Thoracic aorta (tissue), 2 donors: ENCODE measurements around the gene KISS1. TPM values are rescaled to one million over a fixed set of nuclear protein-coding genes. Genes with fewer than 3 reads are reported as not detected.

Experiments
- ATAC-seq: fragments of 150-250 bp; one replicate; pipeline ENCODE4 v1.8.0; 2017; ENCODE audit warnings: low read depth; ENCODE audit not compliant: insufficient number of reproducible peaks, low FRiP score
- DNase-seq: peaks from one replicate; pipeline ENCODE4 v3.0.0-alpha.2; 2020; ENCODE audit warnings: low spot score
- H3K27ac ChIP-seq, 2 donors: fragments of 200-600 bp; sonication (generic); 1 replicate in 1 of 2; 2 replicates in 1 of 2; pipeline ENCODE4 v1.5.1; 2016; ENCODE audit warnings: mild to moderate bottlenecking in 2 of 2, moderate library complexity in 2 of 2
- H3K27me3 ChIP-seq: fragments of 200-600 bp; sonication (generic); replicated peaks from 2 replicates; pipeline ENCODE4 v1.6.0; 2016; ENCODE audit warnings: mild to moderate bottlenecking; ENCODE audit not compliant: insufficient read depth
- H3K36me3 ChIP-seq: fragments of 200-600 bp; sonication (generic); one replicate; pipeline ENCODE4 v1.5.1; 2016
- H3K4me1 ChIP-seq, 2 donors: fragments of 200-600 bp; sonication (generic); 1 replicate in 1 of 2; 2 replicates in 1 of 2; pipeline versions ENCODE4 v1.5.1 to v1.6.0; 2016; ENCODE audit warnings: low read depth in 2 of 2, mild to moderate bottlenecking in 1 of 2; ENCODE audit not compliant: control insufficient read depth in 1 of 2
- H3K4me3 ChIP-seq: fragments of 200-600 bp; sonication (generic); 2 replicates; pipeline ENCODE4 v1.5.1; 2016; ENCODE audit warnings: mild to moderate bottlenecking
- H3K9me3 ChIP-seq: fragments of 200-600 bp; sonication (generic); 2 replicates; pipeline ENCODE4 v1.5.1; 2016
- total RNA-seq, 2 donors: library from RNA; depleted of rRNA; stranded (reverse); fragments of >200 nt; gene quantifications; one replicate each; pipeline versions ENCODE4 v1.1.0 to v1.2.3, GENCODE V29; 2016
- TF ChIP-seq, protein P1 (sequence below): fragments of 200-600 bp; sonication (generic); IDR thresholded peaks from one replicate; pipeline ENCODE4 v1.5.1; 2019; ENCODE audit warnings: antibody characterized with exemption

KISS1 gene
- total RNA-seq, 2 donors from 2014 or later: not detected

GRCh38 chr1:204149107-204149506 lies 47.2 kb downstream of the KISS1 start:
- Histone ChIP-seq H3K4me3 (no peak overlapping the region), H3K27ac (no peak overlapping the region), H3K36me3 (peaks cover 23% of the 10 kb centered on the region), H3K9me3 (no peaks in the 10 kb centered on the region), H3K4me1 (peaks cover 5 to 30% of the 10 kb centered on the region in 2 donors), H3K27me3 (no peaks in the 10 kb centered on the region)
- TF ChIP-seq, protein P1, sequence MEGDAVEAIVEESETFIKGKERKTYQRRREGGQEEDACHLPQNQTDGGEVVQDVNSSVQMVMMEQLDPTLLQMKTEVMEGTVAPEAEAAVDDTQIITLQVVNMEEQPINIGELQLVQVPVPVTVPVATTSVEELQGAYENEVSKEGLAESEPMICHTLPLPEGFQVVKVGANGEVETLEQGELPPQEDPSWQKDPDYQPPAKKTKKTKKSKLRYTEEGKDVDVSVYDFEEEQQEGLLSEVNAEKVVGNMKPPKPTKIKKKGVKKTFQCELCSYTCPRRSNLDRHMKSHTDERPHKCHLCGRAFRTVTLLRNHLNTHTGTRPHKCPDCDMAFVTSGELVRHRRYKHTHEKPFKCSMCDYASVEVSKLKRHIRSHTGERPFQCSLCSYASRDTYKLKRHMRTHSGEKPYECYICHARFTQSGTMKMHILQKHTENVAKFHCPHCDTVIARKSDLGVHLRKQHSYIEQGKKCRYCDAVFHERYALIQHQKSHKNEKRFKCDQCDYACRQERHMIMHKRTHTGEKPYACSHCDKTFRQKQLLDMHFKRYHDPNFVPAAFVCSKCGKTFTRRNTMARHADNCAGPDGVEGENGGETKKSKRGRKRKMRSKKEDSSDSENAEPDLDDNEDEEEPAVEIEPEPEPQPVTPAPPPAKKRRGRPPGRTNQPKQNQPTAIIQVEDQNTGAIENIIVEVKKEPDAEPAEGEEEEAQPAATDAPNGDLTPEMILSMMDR: no peak
- no peak for ATAC-seq
- DNase-seq: no peak

DNA sequence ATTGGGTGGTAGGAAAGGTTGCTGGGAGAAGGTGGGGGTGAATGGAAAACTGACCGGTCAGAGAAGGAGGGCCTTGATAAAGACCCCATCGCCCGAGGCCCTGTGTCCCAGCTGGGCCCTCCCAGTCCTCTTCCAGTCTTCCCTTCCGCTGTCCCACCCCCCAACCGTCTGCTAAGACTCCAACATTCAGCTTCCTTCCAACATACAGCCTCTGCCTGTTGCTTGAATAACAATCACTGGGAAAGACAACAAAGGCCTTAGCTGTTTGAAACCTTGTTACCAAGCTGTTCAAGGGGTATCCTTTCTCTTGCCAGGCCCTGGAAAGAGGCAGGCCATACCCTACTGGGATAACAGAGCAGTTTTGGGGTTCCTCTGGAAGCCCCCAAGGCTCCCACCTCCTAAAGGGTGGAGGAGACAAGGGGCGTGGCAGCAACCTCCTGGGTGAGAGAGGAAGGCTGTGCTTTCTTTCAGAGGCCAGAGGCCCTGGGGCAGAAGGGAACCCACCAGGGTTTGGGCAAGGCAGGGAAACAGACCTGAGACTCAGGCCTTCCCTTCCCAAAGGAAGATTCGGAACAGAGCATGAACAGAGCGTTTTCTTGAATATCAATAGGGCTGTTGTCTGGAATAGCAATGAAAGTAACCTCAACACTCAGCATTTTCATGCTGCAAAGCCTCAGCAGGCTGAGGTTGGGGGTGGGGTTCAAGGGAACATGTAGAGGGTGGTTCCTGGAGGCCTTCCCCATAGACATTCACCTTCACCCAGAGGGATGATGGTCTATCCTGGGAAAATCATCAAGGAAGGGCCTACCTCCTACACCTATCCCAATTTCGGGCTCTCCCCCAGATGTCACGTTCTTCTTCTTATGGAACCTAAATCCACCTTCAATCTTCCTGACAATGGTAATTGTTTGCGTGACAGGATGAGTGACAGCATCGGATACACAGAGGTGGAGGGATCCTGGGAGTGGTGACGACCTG lies 48.6 kb downstream of the KISS1 start:
- H3K4me1 ChIP-seq: peaks cover 5 to 28% of the 10 kb centered on the region in 2 donors
- peaks cover 23% of the 10 kb centered on the region for H3K36me3 ChIP-seq
- no peak overlapping the region for H3K4me3 ChIP-seq
- no peaks in the 10 kb centered on the region for H3K9me3 ChIP-seq
- no peak for ATAC-seq
- TF ChIP-seq, protein P1: no peak
- no peak overlapping the region for H3K27ac ChIP-seq
- DNase-seq: no peak
- H3K27me3 ChIP-seq: no peaks in the 10 kb centered on the region

GRCh38 chr1:204146965-204147364 lies 49.3 kb downstream of the KISS1 start:
- H3K4me1 ChIP-seq: peaks cover 0 to 22% of the 10 kb centered on the region in 2 donors
- peaks cover 25% of the 10 kb centered on the region for H3K36me3 ChIP-seq
- H3K27me3 ChIP-seq: no peaks in the 10 kb centered on the region
- H3K27ac ChIP-seq: no peak overlapping the region
- TF ChIP-seq, protein P1: no peak
- ATAC-seq (no peak), DNase-seq (no peak)
- H3K4me3 ChIP-seq: no peak overlapping the region
- no peaks in the 10 kb centered on the region for H3K9me3 ChIP-seq

- H3K36me3 ChIP-seq: peaks cover 25% of the 10 kb centered on the region
- DNase-seq (no peak), ATAC-seq (no peak)
- peaks cover 0 to 22% of the 10 kb centered on the region in 2 donors for H3K4me1 ChIP-seq
- H3K4me3 ChIP-seq: no peak overlapping the region
- H3K27ac ChIP-seq: no peak overlapping the region
- H3K27me3 ChIP-seq: no peaks in the 10 kb centered on the region
- TF ChIP-seq, protein P1: no peak
- no peaks in the 10 kb centered on the region for H3K9me3 ChIP-seq
Observed at GRCh38 chr1:204146309-204146708, 50.0 kb downstream of the KISS1 start.

- Histone ChIP-seq H3K27me3 (no peaks in the 10 kb centered on the region), H3K9me3 (no peaks in the 10 kb centered on the region), H3K4me1 (peaks cover 0 to 9% of the 10 kb centered on the region in 2 donors), H3K36me3 (peaks cover 25% of the 10 kb centered on the region), H3K27ac (no peak overlapping the region), H3K4me3 (no peak overlapping the region)
- DNase-seq: no peak
- ATAC-seq: no peak
- TF ChIP-seq, protein P1: no peak
Observed at GRCh38 chr1:204145033-204145504, 51.2 kb downstream of the KISS1 start.
